Liver (tissue), 9 donors: ENCODE results near the gene WARS2. TPM values are rescaled to one million over a fixed set of nuclear protein-coding genes. Genes with fewer than 3 reads are reported as not detected.

Experiments
- DNase-seq: peaks from one replicate; pipeline ENCODE4 v3.0.0-alpha.2; 2017; ENCODE audit warnings: low spot score
- H3K27ac ChIP-seq, 2 donors: one replicate each; pipeline ENCODE4 v1.7.0; 2013; ENCODE audit warnings: inconsistent platforms in 2 of 2, low read length in 2 of 2, control low read depth in 1 of 2, low read depth in 1 of 2, mild to moderate bottlenecking in 1 of 2
- H3K27me3 ChIP-seq, 4 donors: one replicate each; pipeline versions ENCODE4 v1.6.1 to v1.7.0; 2013; ENCODE audit warnings: low read length in 3 of 4, inconsistent platforms in 1 of 4, mild to moderate bottlenecking in 1 of 4, moderate library complexity in 1 of 4; ENCODE audit not compliant: control insufficient read depth in 4 of 4, insufficient read depth in 4 of 4
- H3K36me3 ChIP-seq, 4 donors: one replicate each; pipeline versions ENCODE4 v1.6.1 to v1.7.0; 2013; ENCODE audit warnings: low read length in 3 of 4, mild to moderate bottlenecking in 3 of 4, low read depth in 1 of 4, moderate library complexity in 1 of 4; ENCODE audit not compliant: control insufficient read depth in 4 of 4, insufficient read depth in 3 of 4
- H3K4me1 ChIP-seq, 4 donors: one replicate each; pipeline versions ENCODE4 v1.6.1 to v1.7.0; 2013; ENCODE audit warnings: low read length in 3 of 4, mild to moderate bottlenecking in 3 of 4, moderate library complexity in 1 of 4; ENCODE audit not compliant: control insufficient read depth in 4 of 4, insufficient read depth in 4 of 4
- H3K4me3 ChIP-seq, 3 donors: one replicate each; pipeline versions ENCODE4 v1.6.1 to v1.7.0; 2013; ENCODE audit warnings: low read length in 3 of 3, control low read depth in 1 of 3, low read depth in 1 of 3, mild to moderate bottlenecking in 1 of 3
- H3K9ac ChIP-seq, 2 donors: one replicate each; pipeline ENCODE4 v1.7.0; 2013; ENCODE audit warnings: low read length in 2 of 2, mild to moderate bottlenecking in 2 of 2, moderate library complexity in 2 of 2, control low read depth in 1 of 2, low read depth in 1 of 2
- H3K9me3 ChIP-seq, 4 donors: one replicate each; pipeline versions ENCODE4 v1.6.1 to v1.7.0; 2013; ENCODE audit warnings: low read length in 3 of 4; ENCODE audit not compliant: control insufficient read depth in 4 of 4
- CTCF ChIP-seq: fragments of 150-350 bp; IDR thresholded peaks from 2 replicates; pipeline ENCODE4 v1.5.1; 2017; ENCODE audit warnings: improper control_type of control experiment, low read depth, low read length; ENCODE audit not compliant: missing input control
- EGR1 ChIP-seq, 2 donors: IDR thresholded peaks; 2 replicates each; pipeline ENCODE4 v1.6.1; 2016 to 2018; ENCODE audit warnings: antibody characterized with exemption in 2 of 2, low read depth in 2 of 2
- FOXA1 ChIP-seq: IDR thresholded peaks from 2 replicates; pipeline ENCODE4 v1.6.1; 2016; ENCODE audit warnings: antibody characterized with exemption
- FOXA2 ChIP-seq: IDR thresholded peaks from 2 replicates; pipeline ENCODE4 v1.6.1; 2016; ENCODE audit warnings: antibody characterized with exemption
- GABPA ChIP-seq, 2 donors: IDR thresholded peaks in 1 of 2; conservative IDR thresholded peaks in 1 of 2; 2 replicates each; pipeline ENCODE4 v1.6.1; 2016; ENCODE audit warnings: antibody characterized with exemption in 2 of 2, mild to moderate bottlenecking in 1 of 2, moderate library complexity in 1 of 2
- HNF4G ChIP-seq: IDR thresholded peaks from 2 replicates; pipeline ENCODE4 v1.6.1; 2016; ENCODE audit warnings: antibody characterized with exemption
- JUND ChIP-seq, 2 donors: IDR thresholded peaks; 2 replicates each; pipeline ENCODE4 v1.6.1; 2016; ENCODE audit warnings: antibody characterized with exemption in 2 of 2
- MAX ChIP-seq: IDR thresholded peaks from 2 replicates; pipeline ENCODE4 v1.6.1; 2016; ENCODE audit warnings: antibody characterized with exemption
- NR2F2 ChIP-seq: IDR thresholded peaks from 2 replicates; pipeline ENCODE4 v1.6.1; 2016; ENCODE audit warnings: antibody characterized with exemption
- RAD21 ChIP-seq, 2 donors: IDR thresholded peaks; 2 replicates each; pipeline ENCODE4 v1.6.1; 2016; ENCODE audit warnings: antibody characterized with exemption in 2 of 2, mild to moderate bottlenecking in 2 of 2
- RXRA ChIP-seq, 2 donors: IDR thresholded peaks; 2 replicates each; pipeline ENCODE4 v1.6.1; 2017 to 2018; ENCODE audit warnings: antibody characterized with exemption in 2 of 2, mild to moderate bottlenecking in 1 of 2
- SP1 ChIP-seq: IDR thresholded peaks from 2 replicates; pipeline ENCODE4 v1.6.1; 2018; ENCODE audit warnings: antibody characterized with exemption, mild to moderate bottlenecking
- TAF1 ChIP-seq: conservative IDR thresholded peaks from 2 replicates; pipeline ENCODE4 v1.6.1; 2016; ENCODE audit warnings: antibody characterized with exemption, mild to moderate bottlenecking
- YY1 ChIP-seq: IDR thresholded peaks from 2 replicates; pipeline ENCODE4 v1.6.1; 2016; ENCODE audit warnings: antibody characterized with exemption, mild to moderate bottlenecking
- WGBS: extraction: QIAGEN DNeasy Blood & Tissue Kit; methylation state at CpG from one replicate; pipeline ENCODE4 v1.1.7; 2013; 5-methylcytosine and 5-hydroxymethylcytosine counted together
- polyA plus RNA-seq, 2 donors: library from polyadenylated mRNA; stranded (reverse) in 1 of 2; unstranded in 1 of 2; fragments of 200-250 nt in 1 of 2; fragments of >200 nt in 1 of 2; fragmentation: Nextera tagmentation in 1 of 2; extraction: Ambion mirVana in 1 of 2; gene quantifications; one replicate each; pipeline versions ENCODE4 v1.2.1 to v1.2.3, GENCODE V29; 2013 to 2015
- total RNA-seq, 2 donors: library from RNA; depleted of rRNA; stranded (reverse); fragments of >200 nt; gene quantifications; one replicate each; pipeline ENCODE4 v1.2.3, GENCODE V29; 2014
- TF ChIP-seq, protein P1 (sequence below): IDR thresholded peaks from 2 replicates; pipeline ENCODE4 v1.6.1; 2016; ENCODE audit warnings: antibody characterized with exemption
- donor health status: healthy.
- donor health status: healthy.
- donor health status: healthy.
- donor health status: healthy.
- donor health status: healthy.

WARS2 gene
- total and polyA plus RNA-seq, 4 donors, result 3.5 to 14.5 (median 7.0) TPM

DNA sequence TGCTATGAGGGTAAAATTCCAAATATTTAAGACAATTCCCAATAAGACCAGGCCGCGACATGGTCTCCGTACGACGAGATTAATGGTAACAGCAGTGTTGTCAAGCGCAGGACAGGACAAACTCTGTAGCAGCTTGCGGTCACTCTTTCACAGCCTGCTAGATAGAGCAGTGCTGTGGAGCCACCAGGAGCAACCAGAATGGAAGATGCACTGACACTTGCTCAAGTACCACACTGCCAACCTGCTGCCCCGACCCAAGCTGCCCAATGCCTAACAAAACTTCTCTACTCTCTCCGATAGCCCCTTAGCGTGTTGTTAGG is 636 bp downstream of the WARS2 start:
- no peaks in the 10 kb centered on the region for H3K27me3 ChIP-seq
- TF ChIP-seq RAD21 (IDR thresholded peaks at IDR 0.05) (no peak), JUND (IDR thresholded peaks at IDR 0.05) (no peak), SP1 (no peak), CTCF (no peak)
- TF ChIP-seq, protein P1, sequence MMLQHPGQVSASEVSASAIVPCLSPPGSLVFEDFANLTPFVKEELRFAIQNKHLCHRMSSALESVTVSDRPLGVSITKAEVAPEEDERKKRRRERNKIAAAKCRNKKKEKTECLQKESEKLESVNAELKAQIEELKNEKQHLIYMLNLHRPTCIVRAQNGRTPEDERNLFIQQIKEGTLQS, result no peak
- no peaks in the 10 kb centered on the region for H3K36me3 ChIP-seq
- H3K9ac ChIP-seq, result peak overlapping the region; percentile 92
- 7% methylated on average over 10 of the region's 10 CpGs for WGBS
- H3K27ac ChIP-seq, result peak overlapping the region; percentile 97 to 98
- DNase-seq, result no peak
- peaks cover 0 to 17% (median 11%) of the 10 kb centered on the region in 4 donors for H3K4me1 ChIP-seq
- peak overlapping the region; percentile 59 to 75 (median 66) for H3K4me3 ChIP-seq
- H3K9me3 ChIP-seq, result no peaks in the 10 kb centered on the region

GRCh38 chr1:119139403-119139802 is 1.1 kb downstream of the WARS2 start:
- H3K4me1 ChIP-seq, result peaks cover 0 to 17% (median 11%) of the 10 kb centered on the region in 4 donors
- H3K4me3 ChIP-seq, result peak overlapping the region; percentile 59 to 75 (median 66)
- H3K36me3 ChIP-seq, result no peaks in the 10 kb centered on the region
- 34% methylated on average over 5 of the region's 5 CpGs for WGBS
- H3K9me3 ChIP-seq, result no peaks in the 10 kb centered on the region
- peak overlapping the region; percentile 97 to 98 for H3K27ac ChIP-seq
- DNase-seq, result no peak
- no peaks in the 10 kb centered on the region for H3K27me3 ChIP-seq
- peak overlapping the region in 1 of 2 donors; percentile 92 for H3K9ac ChIP-seq
- no peak for TF ChIP-seq JUND (IDR thresholded peaks at IDR 0.05)
- no peak for TF ChIP-seq FOXA1
- TF ChIP-seq TAF1, result no peak
- TF ChIP-seq, protein P1, result no peak
- TF ChIP-seq GABPA (IDR thresholded peaks at IDR 0.05 in 1 of 2, conservative IDR thresholded peaks at IDR 0.05 in 1 of 2), result no peak
- TF ChIP-seq FOXA2, result no peak
- TF ChIP-seq NR2F2, result no peak
- no peak for TF ChIP-seq RAD21 (IDR thresholded peaks at IDR 0.05)
- no peak for TF ChIP-seq YY1
- no peak for TF ChIP-seq EGR1 (IDR thresholded peaks at IDR 0.05; ENCODE audit: low read depth in 2 of 2)
- TF ChIP-seq CTCF, result no peak
- TF ChIP-seq RXRA (IDR thresholded peaks at IDR 0.05), result no peak
- TF ChIP-seq SP1, result no peak
- no peak for TF ChIP-seq HNF4G
- TF ChIP-seq MAX, result no peak
